Gastrocnemius medialis (tissue), 4 donors: Measurements from ENCODE around the gene PLA2G3.

Experiments
- CTCF ChIP-seq, 5 experiments: fragments of 450-650 bp in 3 of 5; fragments of 200-600 bp in 2 of 5; sonication (generic) in 2 of 5; IDR thresholded peaks in 4 of 5; conservative IDR thresholded peaks in 1 of 5; 1 replicate in 4 of 5; 2 replicates in 1 of 5; pipeline ENCODE4 v1.5.1; 2016 to 2019; ENCODE audit warnings: antibody characterized with exemption in 5 of 5, mild to moderate bottlenecking in 3 of 5, moderate library complexity in 3 of 5
- POLR2A ChIP-seq, 2 donors: fragments of 450-650 bp; IDR thresholded peaks; one replicate each; pipeline ENCODE4 v1.6.1; 2017; ENCODE audit warnings: antibody characterized with exemption in 2 of 2, mild to moderate bottlenecking in 2 of 2, moderate library complexity in 2 of 2

GRCh38 chr22:31153357-31153756, 13.0 kb upstream of the PLA2G3 start:
- TF ChIP-seq CTCF (IDR thresholded peaks at IDR 0.05 in 4 of 5, conservative IDR thresholded peaks at IDR 0.05 in 1 of 5) (no peak), POLR2A (IDR thresholded peaks at IDR 0.05) (no peak)
